H1 (cell line): ENCODE results near the gene NME8. TPM values are rescaled to one million over a fixed set of nuclear protein-coding genes. Genes with fewer than 3 reads are reported as not detected.

Experiments used
- CTCF ChIA-PET: fragments of 300-600 bp; sonication (Branson Sonifier 250); formaldehyde crosslinking; loops from one replicate; lab custom pipeline; 2021; ENCODE audit not compliant: partially characterized antibody; lab: Charles Lee
- POLR2A ChIA-PET: fragments of 300-600 bp; sonication (Branson Sonifier 250); formaldehyde crosslinking; loops from one replicate; lab custom pipeline; 2021; ENCODE audit warnings: inconsistent platforms; ENCODE audit not compliant: partially characterized antibody; lab: Charles Lee
- DNase-seq, 2 experiments: peaks; one replicate each; pipeline versions ENCODE4 v3.0.0 to v3.0.0-alpha.2; 2010 to 2022; ENCODE audit warnings: low spot score in 2 of 2, low read depth in 1 of 2, mixed read lengths in 1 of 2
- FAIRE-seq: peaks from 2 replicates; lab custom pipeline; 2011; peaks lifted over from hg19 to GRCh38; lab: Jason Lieb, UNC
- H2AFZ ChIP-seq: 2 replicates; pipeline ENCODE4 v1.8.1; 2012; ENCODE audit warnings: low read length, inconsistent platforms
- H2AK5ac ChIP-seq: 2 replicates; pipeline ENCODE4 v1.6.1; 2013; ENCODE audit warnings: low read depth, low read length
- H2BK120ac ChIP-seq: replicated peaks from 2 replicates; pipeline ENCODE3; 2013; ENCODE audit warnings: low read depth, low read length, inconsistent platforms
- H2BK12ac ChIP-seq: 2 replicates; pipeline ENCODE4 v1.6.1; 2013; ENCODE audit warnings: low read depth, low read length
- H2BK15ac ChIP-seq: 2 replicates; pipeline ENCODE4 v1.6.1; 2013; ENCODE audit warnings: low read length
- H2BK20ac ChIP-seq: 2 replicates; pipeline ENCODE4 v1.6.1; 2013; ENCODE audit warnings: low read length
- H2BK5ac ChIP-seq: 2 replicates; pipeline ENCODE4 v1.6.1; 2013; ENCODE audit warnings: low read depth, low read length
- H3K14ac ChIP-seq: 2 replicates; pipeline ENCODE4 v1.6.1; 2013; ENCODE audit warnings: inconsistent platforms; ENCODE audit not compliant: insufficient read length
- H3K18ac ChIP-seq: 2 replicates; pipeline ENCODE4 v1.6.1; 2013; ENCODE audit warnings: low read length; ENCODE audit errors: extremely low read depth
- H3K23ac ChIP-seq: 2 replicates; pipeline ENCODE4 v1.6.1; 2013; ENCODE audit warnings: inconsistent platforms; ENCODE audit not compliant: insufficient read length
- H3K23me2 ChIP-seq: 2 replicates; pipeline ENCODE4 v1.6.1; 2013; ENCODE audit warnings: low read depth, low read length
- H3K27ac ChIP-seq: 2 replicates; pipeline ENCODE4 v1.6.1; 2011; ENCODE audit warnings: low read depth, low read length, inconsistent platforms
- H3K27me3 ChIP-seq, 4 experiments: replicated peaks in 1 of 4; 1 replicate in 1 of 4; 2 replicates in 3 of 4; pipeline versions ENCODE4 v1.6.1 to v1.8.1; 2011 to 2013; ENCODE audit warnings: low read length in 3 of 4, mild to moderate bottlenecking in 3 of 4, inconsistent platforms in 2 of 4, mixed read lengths in 2 of 4, moderate library complexity in 1 of 4; ENCODE audit not compliant: control insufficient read depth in 3 of 4, insufficient read depth in 3 of 4; ENCODE audit errors: extremely low read depth in 1 of 4
- H3K36me3 ChIP-seq, 4 experiments: 2 replicates each; pipeline versions ENCODE4 v1.6.1 to v1.8.1; 2011 to 2013; ENCODE audit warnings: mild to moderate bottlenecking in 4 of 4, low read length in 3 of 4, moderate library complexity in 2 of 4, control low read depth in 1 of 4, inconsistent platforms in 1 of 4; ENCODE audit not compliant: insufficient read depth in 4 of 4, control insufficient read depth in 2 of 4
- H3K4ac ChIP-seq: replicated peaks from 2 replicates; pipeline ENCODE3; 2013; ENCODE audit warnings: low read length, low read depth, mixed read lengths, inconsistent platforms; ENCODE audit not compliant: insufficient read length
- H3K4me1 ChIP-seq, 4 experiments: replicated peaks in 1 of 4; 1 replicate in 1 of 4; 2 replicates in 3 of 4; pipeline versions ENCODE4 v1.6.1 to v1.8.1; 2011 to 2013; ENCODE audit warnings: low read length in 3 of 4, inconsistent platforms in 2 of 4, mixed read lengths in 1 of 4; ENCODE audit not compliant: insufficient read depth in 4 of 4, control insufficient read depth in 3 of 4
- H3K4me2 ChIP-seq, 2 experiments: 2 replicates each; pipeline versions ENCODE4 v1.6.1 to v1.8.1; 2011 to 2013; ENCODE audit warnings: low read depth in 2 of 2, low read length in 2 of 2, control low read depth in 1 of 2, inconsistent platforms in 1 of 2, mild to moderate bottlenecking in 1 of 2; ENCODE audit not compliant: insufficient read depth in 1 of 2
- H3K4me3 ChIP-seq, 4 experiments: fragments of 200-600, 300-600 bp in 1 of 4; sonication (generic), shearing (Covaris generic), sonication (Bioruptor Twin) in 1 of 4; 2 replicates each; pipeline versions ENCODE4 v1.5.1 to v1.8.1; 2011 to 2016; ENCODE audit warnings: low read length in 4 of 4, low read depth in 3 of 4, control low read depth in 2 of 4, inconsistent platforms in 2 of 4, mild to moderate bottlenecking in 2 of 4, mixed read lengths in 1 of 4, moderate library complexity in 1 of 4; ENCODE audit not compliant: insufficient read depth in 2 of 4; ENCODE audit errors: extremely low read depth in 1 of 4
- H3K56ac ChIP-seq: replicated peaks from 2 replicates; pipeline ENCODE3; 2013; ENCODE audit warnings: low read depth, mild to moderate bottlenecking, mixed read lengths, low read length, inconsistent platforms; ENCODE audit not compliant: insufficient read length
- H3K79me1 ChIP-seq: 2 replicates; pipeline ENCODE4 v1.6.1; 2013; ENCODE audit warnings: low read depth, low read length, control low read depth
- H3K79me2 ChIP-seq, 2 experiments: 2 replicates each; pipeline versions ENCODE4 v1.6.1 to v1.8.1; 2012 to 2013; ENCODE audit warnings: low read length in 2 of 2, mild to moderate bottlenecking in 2 of 2, inconsistent platforms in 1 of 2; ENCODE audit not compliant: insufficient read depth in 2 of 2, control insufficient read depth in 1 of 2
- H3K9ac ChIP-seq, 4 experiments: replicated peaks in 1 of 4; 1 replicate in 1 of 4; 2 replicates in 3 of 4; pipeline versions ENCODE4 v1.6.1 to v1.8.1; 2011 to 2013; ENCODE audit warnings: low read depth in 3 of 4, low read length in 3 of 4, control low read depth in 2 of 4, mild to moderate bottlenecking in 2 of 4, moderate library complexity in 2 of 4, inconsistent platforms in 1 of 4; ENCODE audit errors: extremely low read depth in 1 of 4
- H3K9me3 ChIP-seq, 2 experiments: 2 replicates each; pipeline versions ENCODE4 v1.6.1 to v1.8.1; 2012 to 2013; ENCODE audit warnings: mild to moderate bottlenecking in 2 of 2, moderate library complexity in 2 of 2, control low read depth in 1 of 2, inconsistent platforms in 1 of 2, low read depth in 1 of 2, low read length in 1 of 2, mixed read lengths in 1 of 2; ENCODE audit not compliant: insufficient read depth in 2 of 2
- H4K20me1 ChIP-seq, 2 experiments: replicated peaks in 1 of 2; 2 replicates each; pipeline versions ENCODE3 to v1.8.1; 2011 to 2013; ENCODE audit warnings: inconsistent platforms in 2 of 2, low read length in 2 of 2, mild to moderate bottlenecking in 1 of 2; ENCODE audit not compliant: insufficient read depth in 2 of 2, control insufficient read depth in 1 of 2
- H4K5ac ChIP-seq: 2 replicates; pipeline ENCODE4 v1.6.1; 2013; ENCODE audit warnings: low read length, low read depth, mixed read lengths, inconsistent platforms; ENCODE audit not compliant: insufficient read length
- H4K8ac ChIP-seq: 2 replicates; pipeline ENCODE4 v1.8.0; 2013; ENCODE audit warnings: mild to moderate bottlenecking, moderate library complexity, low read length, inconsistent platforms; ENCODE audit not compliant: insufficient read depth; ENCODE audit errors: extremely low read depth
- H4K91ac ChIP-seq: replicated peaks from 2 replicates; pipeline ENCODE3; 2013; ENCODE audit warnings: low read length, mixed read lengths, inconsistent platforms; ENCODE audit not compliant: insufficient read length
- BACH1 ChIP-seq: IDR thresholded peaks from 2 replicates; pipeline ENCODE4 v1.6.1; 2012; ENCODE audit warnings: low read length, improper control_type of control experiment
- CBX8 ChIP-seq: fragments of 300-800, 300-1000 bp; sonication (generic); IDR thresholded peaks from 2 replicates; pipeline ENCODE4 v1.7.1; 2016; ENCODE audit warnings: low read depth, low read length, borderline replicate concordance
- CEBPB ChIP-seq: IDR thresholded peaks from 2 replicates; pipeline ENCODE4 v1.6.1; 2012; ENCODE audit warnings: low read depth, low read length
- CHD2 ChIP-seq: IDR thresholded peaks from 2 replicates; pipeline ENCODE4 v1.6.1; 2012; ENCODE audit warnings: low read length, improper control_type of control experiment
- GABPA ChIP-seq: IDR thresholded peaks from 2 replicates; pipeline ENCODE4 v1.6.1; 2011; ENCODE audit warnings: mild to moderate bottlenecking, low read length, moderate library complexity, borderline replicate concordance; ENCODE audit not compliant: insufficient read depth
- POLR2A ChIP-seq, 2 experiments: IDR thresholded peaks; 1 replicate in 1 of 2; 2 replicates in 1 of 2; pipeline ENCODE4 v1.6.1; 2011; ENCODE audit warnings: low read depth in 2 of 2, low read length in 2 of 2, mild to moderate bottlenecking in 2 of 2; ENCODE audit errors: control extremely low read depth in 1 of 2
- SRF ChIP-seq: IDR thresholded peaks from 2 replicates; pipeline ENCODE4 v1.6.1; 2011; ENCODE audit warnings: mild to moderate bottlenecking, low read depth, low read length, moderate library complexity
- SUZ12 ChIP-seq: fragments of 200-600 bp; sonication (generic); IDR thresholded peaks from 2 replicates; pipeline ENCODE4 v1.6.1; 2012; ENCODE audit warnings: mild to moderate bottlenecking, inconsistent platforms, low read length, moderate library complexity, mixed read lengths
- TAF1 ChIP-seq: IDR thresholded peaks from 2 replicates; pipeline ENCODE4 v1.6.1; 2011; ENCODE audit warnings: mild to moderate bottlenecking, low read depth, low read length
- WGBS, 2 experiments: shearing (Covaris generic) in 1 of 2; methylation state at CpG; one replicate each; pipeline versions ENCODE4 v1.1.6 to v1.1.7; 2013 to 2015; ENCODE audit warnings: low lambda C conversion rate in 2 of 2, mixed read lengths in 2 of 2, inconsistent platforms in 1 of 2, low coverage in 1 of 2, missing lambda C conversion rate in 1 of 2; ENCODE audit not compliant: insufficient replicate concordance in 2 of 2, insufficient coverage in 1 of 2, insufficient read length in 1 of 2; ENCODE audit errors: extremely low coverage in 1 of 2, missing lambda C conversion rate in 1 of 2; 5-methylcytosine and 5-hydroxymethylcytosine counted together
- polyA plus RNA-seq, 7 experiments: library from polyadenylated mRNA; depleted of rRNA in 3 of 7; stranded (reverse) in 5 of 7; unstranded in 2 of 7; fragments of >200 nt in 5 of 7; fragments of 200-250 nt in 2 of 7; gene quantifications; 1 replicate in 5 of 7; 2 replicates in 1 of 7; 4 replicates in 1 of 7; pipeline versions ENCODE4 v1.2.1 to v1.2.3, GENCODE V29; 2011 to 2013; ENCODE audit warnings: missing spikeins in 2 of 7, mixed read lengths in 2 of 7
- total RNA-seq: library from RNA; stranded (reverse); fragmentation: NEBNext Ultra II Directional; extraction: Animal tissue kit (Norgen Biotek cat#: 25700); gene quantifications from 2 replicates; pipeline ENCODE4 v1.2.1, GENCODE V29; 2021
- TF ChIP-seq, protein P1 (sequence below): IDR thresholded peaks from 2 replicates; pipeline ENCODE4 v1.6.1; 2011; ENCODE audit warnings: low read length, improper control_type of control experiment

Gene NME8
- total and polyA plus RNA-seq, 2 of the 8 experiments (the other 6 are each of a cell fraction or from before 2014, with no cell fraction given), result 0.22 to 0.44 TPM

DNA sequence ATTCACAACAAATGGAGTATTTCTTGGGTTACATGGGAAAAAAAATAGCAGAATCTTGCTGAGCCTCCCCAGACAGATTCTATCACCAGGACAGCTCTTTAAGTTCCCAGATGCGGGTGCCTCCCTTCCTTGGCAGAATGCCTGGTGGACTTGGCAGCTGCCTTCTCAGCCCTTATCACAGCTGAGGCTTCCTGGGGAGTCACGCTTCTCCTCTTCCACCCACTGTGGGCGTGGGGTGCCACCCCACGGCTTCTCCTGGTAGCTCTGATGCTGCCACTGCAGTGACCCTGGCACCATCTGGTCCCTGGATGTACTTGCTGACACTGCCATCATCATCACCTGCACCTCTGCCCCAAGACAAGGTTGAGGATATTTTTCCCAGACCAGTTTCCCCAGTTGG is 16.2 kb upstream of the NME8 start:
- ChIA-PET POLR2A (no interaction called here), CTCF (interaction anchor here (0.5 to 3.0 kb wide), 7 partner anchors 11 to 597 kb away, joined by 3 to 8 read pairs (median 4); no protein-coding TSS in a partner anchor)
- Histone ChIP-seq H3K9ac (no peak overlapping the region), H3K14ac (no peak overlapping the region), H3K4ac (no peak overlapping the region), H2BK20ac (no peak overlapping the region), H2BK120ac (no peak overlapping the region), H3K79me2 (no peaks in the 10 kb centered on the region), H3K23ac (no peak overlapping the region), H3K27me3 (no peaks in the 10 kb centered on the region), H2AFZ (no peak overlapping the region), H3K18ac (no peak overlapping the region), H4K91ac (no peak overlapping the region), H3K4me3 (no peak overlapping the region), H3K27ac (no peak overlapping the region), H4K5ac (no peak overlapping the region), H4K20me1 (no peaks in the 10 kb centered on the region), H3K4me1 (peaks cover 0 to 3% (median 0%) of the 10 kb centered on the region in 4 experiments; a peak in 1 of 7 replicates), H3K56ac (no peak overlapping the region), H4K8ac (no peak overlapping the region), H2BK12ac (no peak overlapping the region), H3K9me3 (no peaks in the 10 kb centered on the region), H3K23me2 (no peaks in the 10 kb centered on the region), H2BK5ac (no peak overlapping the region), H3K79me1 (no peaks in the 10 kb centered on the region), H2BK15ac (no peak overlapping the region), H2AK5ac (no peak overlapping the region), H3K4me2 (no peak overlapping the region), H3K36me3 (no peaks in the 10 kb centered on the region)
- TF ChIP-seq GABPA (no peak), BACH1 (no peak), TAF1 (no peak), CHD2 (no peak), SUZ12 (no peak), POLR2A (IDR thresholded peaks at IDR 0.05; ENCODE audit: control extremely low read depth in 1 of 2, low read depth in 2 of 2, low read length in 2 of 2) (no peak), SRF (no peak), CEBPB (no peak), CBX8 (no peak)
- TF ChIP-seq, protein P1, sequence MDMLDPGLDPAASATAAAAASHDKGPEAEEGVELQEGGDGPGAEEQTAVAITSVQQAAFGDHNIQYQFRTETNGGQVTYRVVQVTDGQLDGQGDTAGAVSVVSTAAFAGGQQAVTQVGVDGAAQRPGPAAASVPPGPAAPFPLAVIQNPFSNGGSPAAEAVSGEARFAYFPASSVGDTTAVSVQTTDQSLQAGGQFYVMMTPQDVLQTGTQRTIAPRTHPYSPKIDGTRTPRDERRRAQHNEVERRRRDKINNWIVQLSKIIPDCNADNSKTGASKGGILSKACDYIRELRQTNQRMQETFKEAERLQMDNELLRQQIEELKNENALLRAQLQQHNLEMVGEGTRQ, result no peak
- DNase-seq, result no peak
- FAIRE-seq, result no peak
- WGBS, 2 experiments, result 86% methylated on average over 4 of the region's 4 CpGs; no CpG with 5 or more reads in 1 of the 2 experiments
